AG04450 (cell line): ENCODE measurements around the gene TMEM144. TPM values are rescaled to one million over a fixed set of nuclear protein-coding genes. Genes with fewer than 3 reads are reported as not detected.

ENCODE experiments used
- CTCF ChIA-PET: fragments of 300-600, 350-600 bp; formaldehyde crosslinking; extraction: SDS; loops from one replicate; lab custom pipeline; 2022; ENCODE audit warnings: antibody characterized with exemption, inconsistent platforms; lab: Charles Lee
- POLR2A ChIA-PET: fragments of 350-600 bp; formaldehyde crosslinking; extraction: SDS; loops from one replicate; lab custom pipeline; 2021; ENCODE audit warnings: antibody characterized with exemption, inconsistent platforms; lab: Yijun Ruan, JAX
- DNase-seq: peaks from one replicate; pipeline ENCODE4 v3.0.0-alpha.2; 2011; ENCODE audit warnings: low read depth, low spot score
- H3K27ac ChIP-seq: one replicate; pipeline ENCODE4 v1.5.1; 2012; ENCODE audit warnings: low read depth, low read length, control low read depth
- H3K27me3 ChIP-seq: one replicate; pipeline ENCODE4 v1.6.0; 2012; ENCODE audit warnings: low read length; ENCODE audit not compliant: control insufficient read depth, insufficient read depth
- H3K4me3 ChIP-seq: 2 replicates; pipeline ENCODE4 v1.5.1; 2011; ENCODE audit warnings: mild to moderate bottlenecking, low read depth, low read length, control low read depth
- H3K9me3 ChIP-seq: 2 replicates; pipeline ENCODE4 v1.5.1; 2012; ENCODE audit warnings: low read length; ENCODE audit not compliant: control insufficient read depth, insufficient read depth
- CTCF ChIP-seq: IDR thresholded peaks from 2 replicates; pipeline ENCODE4 v1.5.1; 2011; ENCODE audit warnings: low read depth, low read length, control low read depth, inconsistent platforms
- polyA plus RNA-seq: library from polyadenylated mRNA; depleted of rRNA; stranded (reverse); fragments of >200 nt; gene quantifications from 2 replicates; pipeline ENCODE4 v1.2.3, GENCODE V29; 2011

TMEM144 gene
- polyA plus RNA-seq, 1 experiment: 0.82 TPM

- ChIA-PET CTCF (interaction anchor here (1.2 to 1.9 kb wide), 2 partner anchors 12 to 20 kb away, joined by 5 to 9 read pairs; no protein-coding TSS in a partner anchor), POLR2A (no interaction called here)
- TF ChIP-seq CTCF: no peak
- Histone ChIP-seq H3K27me3 (no peaks in the 10 kb centered on the region), H3K4me3 (no peak overlapping the region), H3K9me3 (no peaks in the 10 kb centered on the region), H3K27ac (no peak overlapping the region)
- DNase-seq: no peak
Measured at GRCh38 chr4:158280856-158281255, 70.6 kb downstream of the TMEM144 start.

- H3K4me3 ChIP-seq: no peak overlapping the region
- no peak for TF ChIP-seq CTCF
- H3K27me3 ChIP-seq: no peaks in the 10 kb centered on the region
- H3K9me3 ChIP-seq: no peaks in the 10 kb centered on the region
- ChIA-PET CTCF (interaction anchor here (0.7 to 1.9 kb wide), 2 partner anchors 22 to 312 kb away, joined by 3 to 9 read pairs; no protein-coding TSS in a partner anchor), POLR2A (no interaction called here)
- no peak for DNase-seq
- no peak overlapping the region for H3K27ac ChIP-seq
Measured at GRCh38 chr4:158282252-158282651, 72.0 kb downstream of the TMEM144 start.

- CTCF ChIA-PET: interaction anchor here (0.5 kb wide), 1 partner anchor 49 kb away, joined by 4 read pairs; no protein-coding TSS in a partner anchor
- no peak for TF ChIP-seq CTCF
- Histone ChIP-seq H3K9me3 (no peaks in the 10 kb centered on the region), H3K4me3 (no peak overlapping the region), H3K27me3 (no peaks in the 10 kb centered on the region), H3K27ac (no peak overlapping the region)
- POLR2A ChIA-PET: no interaction called here
- no peak for DNase-seq
Measured at GRCh38 chr4:158285429-158286216, 75.3 kb downstream of the TMEM144 start.

- CTCF ChIA-PET: no interaction called here
- Histone ChIP-seq H3K27me3 (no peaks in the 10 kb centered on the region), H3K27ac (no peak overlapping the region), H3K9me3 (peaks cover 15% of the 10 kb centered on the region), H3K4me3 (no peak overlapping the region)
- POLR2A ChIA-PET: no interaction called here
- no peak for TF ChIP-seq CTCF
- DNase-seq: no peak
Measured at GRCh38 chr4:158290912-158291311, 80.6 kb downstream of the TMEM144 start.

GRCh38 chr4:158291334-158292055, 81.2 kb downstream of the TMEM144 start:
- Histone ChIP-seq H3K27me3 (no peaks in the 10 kb centered on the region), H3K27ac (no peak overlapping the region), H3K4me3 (no peak overlapping the region), H3K9me3 (peaks cover 15% of the 10 kb centered on the region)
- no peak for TF ChIP-seq CTCF
- ChIA-PET POLR2A (no interaction called here), CTCF (no interaction called here)
- DNase-seq: no peak
